Prostate gland (tissue), 2 donors: ENCODE results near the gene P2RY6.
A peak's percentile ranks its signal among the peaks of the same experiment; 100 is the strongest.

Experiments used
- POLR2AphosphoS5 ChIP-seq: sonication (generic); formaldehyde crosslinking; IDR thresholded peaks from one replicate; pipeline ENCODE4 v1.6.1; 2017; ENCODE audit warnings: antibody characterized with exemption
- TF ChIP-seq, protein P1 (sequence below), 4 experiments: fragments of 200-600 bp in 2 of 4; fragments of 450-650 bp in 2 of 4; sonication (generic) in 2 of 4; IDR thresholded peaks; 1 replicate in 3 of 4; 2 replicates in 1 of 4; pipeline ENCODE4 v1.5.1; 2016 to 2019; ENCODE audit warnings: antibody characterized with exemption in 4 of 4, mild to moderate bottlenecking in 2 of 4, moderate library complexity in 2 of 4

DNA sequence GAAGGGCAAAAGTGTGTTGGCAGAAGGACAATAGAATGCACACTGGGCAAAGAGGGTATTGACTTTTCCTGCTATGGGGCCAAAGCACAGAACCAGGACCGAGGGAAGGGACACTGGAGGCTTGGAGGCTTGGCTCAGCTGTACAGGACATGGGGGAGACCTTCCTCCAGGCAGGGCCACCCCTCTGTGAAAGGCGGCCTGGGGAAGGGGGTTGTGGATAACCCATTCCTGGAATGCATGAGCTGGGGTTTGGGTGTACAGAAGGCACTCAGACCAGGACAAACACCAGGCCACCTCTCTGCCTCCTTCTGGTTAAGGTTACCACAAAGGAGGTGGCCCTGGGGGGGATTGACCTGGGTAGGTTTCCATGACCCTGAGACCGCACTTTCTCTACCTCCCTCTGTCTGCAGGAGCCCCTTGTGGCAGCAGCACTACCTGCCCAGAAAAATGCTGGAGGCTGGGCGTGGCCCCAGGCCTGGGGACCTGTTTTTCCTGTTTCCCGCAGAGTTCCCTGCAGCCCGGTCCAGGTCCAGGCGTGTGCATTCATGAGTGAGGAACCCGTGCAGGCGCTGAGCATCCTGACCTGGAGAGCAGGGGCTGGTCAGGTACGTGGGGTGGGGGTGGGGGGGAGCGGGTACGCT lies 44.4 kb upstream of the P2RY6 start:
- TF ChIP-seq, protein P1, sequence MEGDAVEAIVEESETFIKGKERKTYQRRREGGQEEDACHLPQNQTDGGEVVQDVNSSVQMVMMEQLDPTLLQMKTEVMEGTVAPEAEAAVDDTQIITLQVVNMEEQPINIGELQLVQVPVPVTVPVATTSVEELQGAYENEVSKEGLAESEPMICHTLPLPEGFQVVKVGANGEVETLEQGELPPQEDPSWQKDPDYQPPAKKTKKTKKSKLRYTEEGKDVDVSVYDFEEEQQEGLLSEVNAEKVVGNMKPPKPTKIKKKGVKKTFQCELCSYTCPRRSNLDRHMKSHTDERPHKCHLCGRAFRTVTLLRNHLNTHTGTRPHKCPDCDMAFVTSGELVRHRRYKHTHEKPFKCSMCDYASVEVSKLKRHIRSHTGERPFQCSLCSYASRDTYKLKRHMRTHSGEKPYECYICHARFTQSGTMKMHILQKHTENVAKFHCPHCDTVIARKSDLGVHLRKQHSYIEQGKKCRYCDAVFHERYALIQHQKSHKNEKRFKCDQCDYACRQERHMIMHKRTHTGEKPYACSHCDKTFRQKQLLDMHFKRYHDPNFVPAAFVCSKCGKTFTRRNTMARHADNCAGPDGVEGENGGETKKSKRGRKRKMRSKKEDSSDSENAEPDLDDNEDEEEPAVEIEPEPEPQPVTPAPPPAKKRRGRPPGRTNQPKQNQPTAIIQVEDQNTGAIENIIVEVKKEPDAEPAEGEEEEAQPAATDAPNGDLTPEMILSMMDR (IDR thresholded peaks at IDR 0.05) = peak in 3 of 4 experiments; percentile 27 to 78 (median 66)
- TF ChIP-seq POLR2AphosphoS5 = peak; percentile 88
